ENCODE results near the gene TOR1A. TPM values are rescaled to one million over a fixed set of nuclear protein-coding genes. Genes with fewer than 3 reads are reported as not detected.
"Not testable (repeated sequence)": the region's sequence is repeated elsewhere in the genome, so short reads cannot be mapped to it uniquely, and the experiment has no call there.

The TOR1A gene
- polyA plus RNA-seq, 2 of the 4 experiments (the other 2 are of a cell fraction) = 54.0 to 74.9 TPM

GRCh38 chr9:129776566-129776937 lies 47.4 kb downstream of the TOR1A start:
- no peaks in the 10 kb centered on the region for H3K9me3 ChIP-seq
- POLR2A ChIA-PET = interaction anchor here (0.6 to 3.5 kb wide), 13 partner anchors 9 to 39 kb away, joined by 3 to 27 read pairs (median 5); partner anchors contain the start of gene PTGES
- 0 out of 3 replicates have a peak overlapping the region, but pooled peaks have one; percentile 11 for H3K4me3 ChIP-seq
- ATAC-seq (peak in 1 of 2 experiments; percentile 26; a peak in 4 of 6 replicates), FAIRE-seq (no peak), DNase-seq (ENCODE audit: low read depth in 1 of 2, low spot score in 1 of 2) (no peak)
- CTCF ChIA-PET = interaction anchor here (0.9 to 26.1 kb wide), 20 partner anchors 9 to 645 kb away, joined by 3 to 1179 read pairs (median 4); partner anchors contain the start of genes ASB6 and PTGES
- H3K4me1 ChIP-seq = peaks cover 61% of the 10 kb centered on the region
- H3K27ac ChIP-seq = peak overlapping the region; percentile 88 to 89
- WGBS (ENCODE audit: missing lambda C conversion rate) = 85% methylated on average over 6 of the region's 8 CpGs
- TF ChIP-seq EHF (CRISPR knock-in tag; IDR thresholded peaks at IDR 0.05) = peak; percentile 39; the same call in 1 of the 2 replicates
- TF ChIP-seq HOXB5 (CRISPR knock-in tag; IDR thresholded peaks at IDR 0.05) = 0 out of 2 replicates have a peak, but pooled peaks have one; percentile 23
- TF ChIP-seq HOXB13 (CRISPR knock-in tag; IDR thresholded peaks at IDR 0.05; ENCODE audit: low read depth) = 0 out of 2 replicates have a peak, but pooled peaks have one; percentile 43
- TF ChIP-seq JUNB (IDR thresholded peaks at IDR 0.05) = no peak
- TF ChIP-seq, protein P1, sequence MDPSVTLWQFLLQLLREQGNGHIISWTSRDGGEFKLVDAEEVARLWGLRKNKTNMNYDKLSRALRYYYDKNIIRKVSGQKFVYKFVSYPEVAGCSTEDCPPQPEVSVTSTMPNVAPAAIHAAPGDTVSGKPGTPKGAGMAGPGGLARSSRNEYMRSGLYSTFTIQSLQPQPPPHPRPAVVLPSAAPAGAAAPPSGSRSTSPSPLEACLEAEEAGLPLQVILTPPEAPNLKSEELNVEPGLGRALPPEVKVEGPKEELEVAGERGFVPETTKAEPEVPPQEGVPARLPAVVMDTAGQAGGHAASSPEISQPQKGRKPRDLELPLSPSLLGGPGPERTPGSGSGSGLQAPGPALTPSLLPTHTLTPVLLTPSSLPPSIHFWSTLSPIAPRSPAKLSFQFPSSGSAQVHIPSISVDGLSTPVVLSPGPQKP (IDR thresholded peaks at IDR 0.05; ENCODE audit: low read depth, low read length) = no peak
- TF ChIP-seq, protein P2, sequence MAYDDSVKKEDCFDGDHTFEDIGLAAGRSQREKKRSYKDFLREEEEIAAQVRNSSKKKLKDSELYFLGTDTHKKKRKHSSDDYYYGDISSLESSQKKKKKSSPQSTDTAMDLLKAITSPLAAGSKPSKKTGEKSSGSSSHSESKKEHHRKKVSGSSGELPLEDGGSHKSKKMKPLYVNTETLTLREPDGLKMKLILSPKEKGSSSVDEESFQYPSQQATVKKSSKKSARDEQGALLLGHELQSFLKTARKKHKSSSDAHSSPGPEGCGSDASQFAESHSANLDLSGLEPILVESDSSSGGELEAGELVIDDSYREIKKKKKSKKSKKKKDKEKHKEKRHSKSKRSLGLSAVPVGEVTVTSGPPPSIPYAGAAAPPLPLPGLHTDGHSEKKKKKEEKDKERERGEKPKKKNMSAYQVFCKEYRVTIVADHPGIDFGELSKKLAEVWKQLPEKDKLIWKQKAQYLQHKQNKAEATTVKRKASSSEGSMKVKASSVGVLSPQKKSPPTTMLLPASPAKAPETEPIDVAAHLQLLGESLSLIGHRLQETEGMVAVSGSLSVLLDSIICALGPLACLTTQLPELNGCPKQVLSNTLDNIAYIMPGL (CRISPR knock-in tag; IDR thresholded peaks at IDR 0.05; ENCODE audit: borderline replicate concordance) = no peak
- peak overlapping the region; percentile 73 for H3K4me2 ChIP-seq

GRCh38 chr9:129776096-129776495 lies 47.8 kb downstream of the TOR1A start:
- not testable (repeated sequence) for H3K4me3 ChIP-seq; H3K9me3 ChIP-seq; ATAC-seq; FAIRE-seq; DNase-seq (ENCODE audit: low read depth in 1 of 2, low spot score in 1 of 2)
- 0 out of 2 replicates have a peak, but pooled peaks have one; percentile 32 for TF ChIP-seq HOXA7 (CRISPR knock-in tag; IDR thresholded peaks at IDR 0.05)
- H3K4me1 ChIP-seq = peaks cover 61% of the 10 kb centered on the region
- POLR2A ChIA-PET = interaction anchor here (1.1 to 3.5 kb wide), 4 partner anchors 14 to 39 kb away, joined by 5 to 26 read pairs (median 14); partner anchors contain the start of gene PTGES
- CTCF ChIA-PET = interaction anchor here (1.2 to 26.1 kb wide), 10 partner anchors 8 to 637 kb away, joined by 3 to 1179 read pairs (median 6); partner anchors contain the start of gene PTGES
- peak overlapping the region; percentile 88 to 89 for H3K27ac ChIP-seq
- H3K4me2 ChIP-seq = peak overlapping the region; percentile 73; the same call in 1 of the 3 replicates
- WGBS (ENCODE audit: missing lambda C conversion rate) = 99% methylated on average over 4 of the region's 4 CpGs

- no peak for TF ChIP-seq NR3C1 (IDR thresholded peaks at IDR 0.05)
- no peak for TF ChIP-seq USF2 (IDR thresholded peaks at IDR 0.05)
- TF ChIP-seq KDM5A (IDR thresholded peaks at IDR 0.05) = no peak
- TF ChIP-seq ZC3H11A (IDR thresholded peaks at IDR 0.05) = no peak
- TF ChIP-seq EHMT2 (IDR thresholded peaks at IDR 0.05; ENCODE audit: low read depth) = no peak
- TF ChIP-seq, protein P3, sequence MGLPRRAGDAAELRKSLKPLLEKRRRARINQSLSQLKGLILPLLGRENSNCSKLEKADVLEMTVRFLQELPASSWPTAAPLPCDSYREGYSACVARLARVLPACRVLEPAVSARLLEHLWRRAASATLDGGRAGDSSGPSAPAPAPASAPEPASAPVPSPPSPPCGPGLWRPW (IDR thresholded peaks at IDR 0.05) = no peak
- TF ChIP-seq NPAS2 (CRISPR knock-in tag; IDR thresholded peaks at IDR 0.05; ENCODE audit: borderline replicate concordance) = no peak
- no peak for TF ChIP-seq PBX3 (IDR thresholded peaks at IDR 0.05)
- no peak for TF ChIP-seq MYC (IDR thresholded peaks at IDR 0.05; ENCODE audit: borderline replicate concordance, low read length)
- TF ChIP-seq CHD4 (IDR thresholded peaks at IDR 0.05; ENCODE audit: borderline replicate concordance) = no peak
- Histone ChIP-seq H3K4me2 (no peak overlapping the region), H3K27ac (peak overlapping the region; percentile 79 to 89), H3K4me1 (peaks cover 61% of the 10 kb centered on the region), H3K4me3 (no peak overlapping the region), H3K9me3 (no peaks in the 10 kb centered on the region)
- DNase-seq (ENCODE audit: low read depth in 1 of 2, low spot score in 1 of 2) (no peak), FAIRE-seq (no peak), ATAC-seq (no peak)
- CTCF ChIA-PET = interaction anchor here (1.2 to 26.1 kb wide), 9 partner anchors 9 to 636 kb away, joined by 3 to 1179 read pairs (median 7); partner anchors contain the start of gene PTGES
- 53% methylated on average over 2 of the region's 2 CpGs for WGBS (ENCODE audit: missing lambda C conversion rate)
- POLR2A ChIA-PET = interaction anchor here (2.3 to 3.5 kb wide), 2 partner anchors 24 to 38 kb away, joined by 22 to 26 read pairs; partner anchors contain the start of gene PTGES
Measured at GRCh38 chr9:129775448-129775798, 48.5 kb downstream of the TOR1A start.

All from A549 (cell line).